Activated CD8-positive, alpha-beta memory T cell treated with anti-CD3 and anti-CD28 coated beads for 48 hours (primary cell): ENCODE results near the gene AGTRAP.

Experiments used
- DNase-seq, 3 experiments: peaks; one replicate each; pipeline ENCODE4 v3.0.0-alpha.2; 2020; ENCODE audit warnings: low read depth in 2 of 3, low spot score in 2 of 3

Gene AGTRAP

DNA sequence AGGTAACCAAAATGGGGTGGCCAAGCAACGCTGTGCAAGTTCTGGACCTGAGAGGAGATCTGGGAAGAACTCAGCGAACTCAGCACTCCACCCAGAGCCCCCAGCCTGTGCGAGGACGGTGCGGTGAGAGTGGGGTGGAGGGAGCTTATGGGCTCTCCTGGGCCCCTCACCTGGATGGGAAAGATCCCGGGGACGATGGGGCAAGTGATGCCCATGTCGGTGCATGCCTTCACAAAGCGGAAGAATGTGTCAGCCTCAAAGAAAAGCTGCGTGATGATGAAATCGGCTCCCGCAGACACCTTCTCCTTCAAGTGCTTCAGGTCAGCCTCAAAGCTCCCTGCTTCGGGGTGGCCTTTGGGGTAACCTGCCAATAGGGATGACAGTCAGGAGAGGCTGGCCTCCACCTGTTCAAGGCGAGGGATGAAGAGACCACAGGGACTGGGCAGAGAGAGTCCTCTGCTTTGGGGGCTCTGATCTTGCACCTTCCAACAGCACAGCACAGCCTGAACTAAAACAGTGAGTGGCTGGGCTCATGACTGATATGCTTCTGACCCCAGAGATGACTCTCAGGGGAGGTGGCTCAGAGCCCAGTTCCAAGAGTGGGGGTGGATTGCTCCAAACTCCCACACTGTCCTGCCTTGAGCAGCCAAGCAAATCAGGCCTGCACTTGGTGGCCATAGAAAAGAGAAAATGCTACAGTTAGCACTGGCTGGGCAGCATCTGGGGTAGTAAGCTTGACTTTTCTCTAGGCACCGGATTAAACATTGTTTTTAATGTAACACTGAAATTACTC, 60.3 kb downstream of the AGTRAP start:
- DNase-seq, result no peak

DNA sequence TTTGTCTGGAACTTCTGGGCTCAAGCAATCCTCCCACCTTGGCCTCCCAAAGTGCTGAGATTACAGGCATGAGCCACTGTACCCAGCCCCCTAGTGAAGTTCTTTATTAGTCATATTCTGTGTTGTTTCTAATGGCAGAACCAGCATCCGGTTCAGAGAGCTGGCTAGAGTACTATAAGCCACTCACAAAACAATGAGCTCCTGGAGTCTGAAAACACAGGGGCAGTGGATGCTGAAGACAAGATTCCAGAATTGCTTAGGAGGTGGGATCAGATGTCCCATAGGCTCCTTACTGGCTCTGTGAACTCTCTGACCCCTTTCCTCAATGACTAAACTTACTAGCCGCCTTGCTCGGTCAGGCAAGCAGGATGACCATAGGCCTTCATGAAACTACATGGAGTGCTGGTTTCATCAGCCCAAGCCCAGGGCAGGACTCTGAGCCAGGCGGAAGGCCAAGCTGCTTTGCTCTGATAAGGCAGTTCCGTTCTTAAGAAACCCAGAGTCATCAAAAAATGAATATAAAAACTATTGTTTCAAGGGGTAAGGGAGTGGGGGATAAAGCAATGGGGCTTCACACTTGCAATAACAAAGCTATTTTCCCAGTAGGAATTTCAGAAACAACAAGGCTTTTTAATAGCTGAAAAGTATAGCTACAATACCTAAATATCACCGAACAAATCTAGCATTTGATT, 61.7 kb downstream of the AGTRAP start:
- no peak for DNase-seq

DNA sequence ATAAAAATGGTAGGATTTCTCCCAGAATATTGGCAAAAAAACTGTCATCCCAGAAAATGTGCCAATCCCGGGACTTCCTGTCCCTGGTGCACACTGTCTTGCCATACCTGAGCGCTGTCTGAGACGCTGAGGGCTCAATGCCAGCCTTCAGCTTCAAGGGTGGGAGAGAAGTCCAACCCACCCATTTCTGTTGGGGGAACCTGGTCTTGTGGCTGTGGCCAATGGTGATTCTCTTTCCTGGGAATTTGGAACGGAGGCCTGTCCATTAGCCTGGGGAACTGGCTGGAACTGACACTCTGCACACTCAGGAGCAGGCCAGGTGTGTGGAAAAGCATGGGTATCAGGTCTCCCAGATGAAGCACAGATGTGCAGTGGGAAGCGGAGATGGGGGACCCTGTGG, 63.2 kb downstream of the AGTRAP start:
- no peak for DNase-seq

DNA sequence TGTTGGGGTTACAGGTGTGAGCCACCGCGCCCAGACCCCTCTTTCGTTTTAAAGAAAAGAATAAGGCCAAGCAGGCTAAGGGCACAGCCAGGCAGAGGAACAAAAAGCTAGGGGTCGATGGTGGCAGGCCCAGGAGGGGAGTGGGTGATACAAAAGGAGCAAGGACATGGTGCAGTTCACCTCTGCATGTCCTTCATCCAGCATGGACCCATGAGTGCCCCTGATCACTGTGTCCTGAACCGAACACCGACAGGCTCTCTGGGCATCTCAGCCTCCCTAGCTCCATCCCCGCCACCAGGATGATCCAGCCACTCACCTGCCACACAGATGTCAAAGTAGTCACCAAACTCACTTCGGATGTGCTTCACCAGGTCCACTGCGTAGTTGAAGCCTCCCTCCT, 64.0 kb downstream of the AGTRAP start:
- no peak for DNase-seq

DNA sequence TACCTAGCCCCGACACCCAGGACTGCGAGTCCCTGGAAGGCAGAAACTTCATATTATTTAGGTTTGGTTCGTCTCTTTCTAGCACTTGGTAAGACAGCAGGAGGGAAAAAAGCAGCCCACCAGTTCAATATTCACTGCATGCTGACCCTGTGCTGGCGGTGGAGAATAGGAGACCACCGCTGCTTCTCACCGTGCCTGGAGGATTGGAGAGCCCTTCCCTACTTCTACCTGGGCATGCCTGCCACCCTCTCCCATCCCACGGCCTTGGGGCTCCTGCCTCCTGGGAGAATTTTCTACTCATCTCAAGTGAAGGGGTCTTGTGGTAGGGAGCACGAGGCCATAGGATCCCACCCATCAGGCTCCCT, 64.4 kb downstream of the AGTRAP start:
- DNase-seq, result no peak
